SK-N-MC (cell line): ENCODE results near the gene ERCC2.

Experiments used
- EZH2 ChIP-seq: fragments of 200-600 bp; sonication (generic); IDR thresholded peaks from one replicate; pipeline ENCODE4 v1.6.1; 2017; ENCODE audit warnings: antibody characterized with exemption
- POLR2AphosphoS5 ChIP-seq: IDR thresholded peaks from 2 replicates; pipeline ENCODE4 v1.6.1; 2012; ENCODE audit warnings: mild to moderate bottlenecking, low read depth, low read length, borderline replicate concordance

DNA sequence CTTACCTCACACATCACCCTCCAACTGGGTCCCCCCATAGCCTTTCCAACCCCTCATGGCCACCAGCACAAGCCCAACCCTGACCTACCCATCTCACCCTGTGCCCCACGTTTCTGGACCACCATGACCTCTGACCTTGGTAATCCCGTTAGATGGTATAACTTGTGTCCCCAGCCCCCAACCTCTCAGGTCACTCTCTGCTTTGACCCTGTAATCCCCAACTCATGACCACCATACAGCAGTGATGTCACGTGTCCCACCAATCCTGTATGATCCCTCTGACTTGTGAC is 21.3 kb downstream of the ERCC2 start:
- TF ChIP-seq POLR2AphosphoS5 (no peak), EZH2 (no peak)
